ENCODE results near the gene FBXL7.

DNA sequence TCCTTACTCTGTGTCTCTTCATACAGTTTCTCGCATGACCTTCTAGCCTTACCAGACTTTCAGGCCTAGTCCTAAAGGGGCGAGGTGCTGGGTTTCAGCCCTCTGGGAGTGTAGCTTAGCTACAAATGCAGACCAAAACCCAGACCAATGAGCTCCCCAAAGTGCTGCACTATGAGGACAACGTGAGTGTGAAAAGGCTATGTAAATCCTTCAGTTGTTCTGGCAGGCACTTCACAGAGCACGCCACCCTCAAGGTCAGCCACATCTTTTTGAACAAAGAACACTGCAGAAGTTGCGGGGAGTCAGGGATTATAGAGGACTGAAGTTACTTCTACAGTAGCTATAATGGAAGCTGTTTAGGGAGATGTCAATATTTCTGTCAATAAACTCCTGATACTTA is 377.9 kb downstream of the FBXL7 start:
- TF ChIP-seq, protein P1, sequence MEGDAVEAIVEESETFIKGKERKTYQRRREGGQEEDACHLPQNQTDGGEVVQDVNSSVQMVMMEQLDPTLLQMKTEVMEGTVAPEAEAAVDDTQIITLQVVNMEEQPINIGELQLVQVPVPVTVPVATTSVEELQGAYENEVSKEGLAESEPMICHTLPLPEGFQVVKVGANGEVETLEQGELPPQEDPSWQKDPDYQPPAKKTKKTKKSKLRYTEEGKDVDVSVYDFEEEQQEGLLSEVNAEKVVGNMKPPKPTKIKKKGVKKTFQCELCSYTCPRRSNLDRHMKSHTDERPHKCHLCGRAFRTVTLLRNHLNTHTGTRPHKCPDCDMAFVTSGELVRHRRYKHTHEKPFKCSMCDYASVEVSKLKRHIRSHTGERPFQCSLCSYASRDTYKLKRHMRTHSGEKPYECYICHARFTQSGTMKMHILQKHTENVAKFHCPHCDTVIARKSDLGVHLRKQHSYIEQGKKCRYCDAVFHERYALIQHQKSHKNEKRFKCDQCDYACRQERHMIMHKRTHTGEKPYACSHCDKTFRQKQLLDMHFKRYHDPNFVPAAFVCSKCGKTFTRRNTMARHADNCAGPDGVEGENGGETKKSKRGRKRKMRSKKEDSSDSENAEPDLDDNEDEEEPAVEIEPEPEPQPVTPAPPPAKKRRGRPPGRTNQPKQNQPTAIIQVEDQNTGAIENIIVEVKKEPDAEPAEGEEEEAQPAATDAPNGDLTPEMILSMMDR (IDR thresholded peaks at IDR 0.05; ENCODE audit: low read depth, low read length, poor library complexity, severe bottlenecking) = no peak
- no peak for TF ChIP-seq EZH2phosphoT487 (IDR thresholded peaks at IDR 0.05; ENCODE audit: borderline replicate concordance, low read length)
